ENCODE measurements around the gene FBXO40. TPM values are rescaled to one million over a fixed set of nuclear protein-coding genes. Genes with fewer than 3 reads are reported as not detected.

The FBXO40 gene
- total RNA-seq, 1 experiment from 2014 or later = not detected

DNA sequence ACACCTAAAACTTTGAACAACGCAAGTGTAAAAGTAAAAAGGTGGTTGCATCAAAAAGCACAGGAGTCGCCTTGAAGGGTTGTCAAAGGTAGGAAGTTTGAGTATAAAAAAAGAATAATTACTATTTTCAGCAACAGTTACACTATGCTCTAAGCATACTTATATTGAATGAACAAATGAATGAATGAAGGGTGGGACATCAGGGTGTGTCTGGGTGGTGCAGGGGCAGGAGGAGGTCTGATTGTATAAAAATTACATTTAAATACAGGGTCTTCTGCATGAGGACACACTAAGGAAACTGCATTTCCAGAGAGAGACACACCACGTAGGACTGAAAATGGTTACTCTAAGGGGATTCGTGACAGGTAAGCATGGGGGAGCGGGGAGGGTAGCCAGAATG, 25.5 kb upstream of the FBXO40 start, which contains the start of gene ARGFX:
ARGFX (plus strand) TSS at position 301 of the 400 bp plus-strand sequence. CDS start 2,765 bp downstream, outside the sequence.
- Histone ChIP-seq H3K4me2 (ENCODE audit: low read length) (no peak within 1 kb of the TSS), H3K9me2 (replicated peaks; ENCODE audit: low read length) (no peaks in the 10 kb centered on the region), H3K27me3 (ENCODE audit: low read length) (no peaks in the 10 kb centered on the region), H4K20me1 (ENCODE audit: low read length) (no peaks in the 10 kb centered on the region), H3K79me2 (ENCODE audit: low read length) (no peaks in the 10 kb centered on the region), H3K27ac (ENCODE audit: low read length) (no peak within 1 kb of the TSS), H2AFZ (ENCODE audit: low read length) (no peak within 1 kb of the TSS), H3F3A (ENCODE audit: low read length, unreplicated experiment) (no peaks in the 10 kb centered on the region), H3K36me3 (ENCODE audit: low read depth, low read length) (no peaks in the 10 kb centered on the region), H3K9ac (ENCODE audit: low read length) (no peak within 1 kb of the TSS), H3K4me1 (ENCODE audit: insufficient read depth, low read length) (no peaks in the 10 kb centered on the region), H3K9me3 (ENCODE audit: low read length) (no peaks in the 10 kb centered on the region), H3K4me3 (ENCODE audit: low read length) (no peak within 1 kb of the TSS)
- ChIA-PET CTCF (no interaction called here), POLR2A (ENCODE audit: unreplicated experiment) (no interaction called here)
- intact Hi-C loops (cut with micrococcal nuclease) = no loop called here
- ATAC-seq (no peak), DNase-seq (no peak)
- BruUV-seq (replicated peaks) = no TSS peak
- TF ChIP-seq EZH2phosphoT487 (IDR thresholded peaks at IDR 0.05; ENCODE audit: borderline replicate concordance, low read length) (no peak), EZH2 (IDR thresholded peaks at IDR 0.05; ENCODE audit: low read length, unreplicated experiment) (no peak)
- TF ChIP-seq, protein P1, sequence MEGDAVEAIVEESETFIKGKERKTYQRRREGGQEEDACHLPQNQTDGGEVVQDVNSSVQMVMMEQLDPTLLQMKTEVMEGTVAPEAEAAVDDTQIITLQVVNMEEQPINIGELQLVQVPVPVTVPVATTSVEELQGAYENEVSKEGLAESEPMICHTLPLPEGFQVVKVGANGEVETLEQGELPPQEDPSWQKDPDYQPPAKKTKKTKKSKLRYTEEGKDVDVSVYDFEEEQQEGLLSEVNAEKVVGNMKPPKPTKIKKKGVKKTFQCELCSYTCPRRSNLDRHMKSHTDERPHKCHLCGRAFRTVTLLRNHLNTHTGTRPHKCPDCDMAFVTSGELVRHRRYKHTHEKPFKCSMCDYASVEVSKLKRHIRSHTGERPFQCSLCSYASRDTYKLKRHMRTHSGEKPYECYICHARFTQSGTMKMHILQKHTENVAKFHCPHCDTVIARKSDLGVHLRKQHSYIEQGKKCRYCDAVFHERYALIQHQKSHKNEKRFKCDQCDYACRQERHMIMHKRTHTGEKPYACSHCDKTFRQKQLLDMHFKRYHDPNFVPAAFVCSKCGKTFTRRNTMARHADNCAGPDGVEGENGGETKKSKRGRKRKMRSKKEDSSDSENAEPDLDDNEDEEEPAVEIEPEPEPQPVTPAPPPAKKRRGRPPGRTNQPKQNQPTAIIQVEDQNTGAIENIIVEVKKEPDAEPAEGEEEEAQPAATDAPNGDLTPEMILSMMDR (conservative IDR thresholded peaks at IDR 0.05; ENCODE audit: low read depth, low read length) = no peak

DNA sequence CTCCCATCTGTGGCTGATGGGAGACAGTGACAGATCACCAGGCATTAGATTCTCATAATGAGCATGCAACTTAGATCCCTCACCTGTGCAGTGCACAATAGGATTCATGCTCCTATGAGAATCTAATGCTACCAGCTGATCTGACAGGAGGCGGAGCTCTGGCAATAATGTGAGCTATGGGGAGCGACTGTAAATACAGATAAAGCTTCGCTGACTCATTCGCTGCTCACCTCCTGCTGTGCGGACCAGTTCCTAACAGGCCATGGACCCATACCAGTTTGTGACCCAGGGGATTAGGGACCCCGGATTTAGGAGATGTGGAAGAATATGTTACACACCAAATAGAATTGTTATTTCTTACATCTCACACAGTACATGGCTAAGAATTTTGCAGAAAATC, 18.7 kb upstream of the FBXO40 start:
- Histone ChIP-seq H3K9ac (ENCODE audit: low read length) (no peak overlapping the region), H2AFZ (ENCODE audit: low read length) (no peak overlapping the region), H4K20me1 (ENCODE audit: low read length) (no peaks in the 10 kb centered on the region), H3K4me1 (ENCODE audit: insufficient read depth, low read length) (peaks cover 4% of the 10 kb centered on the region), H3K79me2 (ENCODE audit: low read length) (no peaks in the 10 kb centered on the region), H3K4me2 (ENCODE audit: low read length) (0 out of 2 replicates have a peak overlapping the region, but pooled peaks have one; percentile 10), H3K36me3 (ENCODE audit: low read depth, low read length) (no peaks in the 10 kb centered on the region), H3K4me3 (ENCODE audit: low read length) (no peak overlapping the region), H3K9me2 (replicated peaks; ENCODE audit: low read length) (no peaks in the 10 kb centered on the region), H3K27ac (ENCODE audit: low read length) (no peak overlapping the region), H3K27me3 (ENCODE audit: low read length) (no peaks in the 10 kb centered on the region), H3F3A (ENCODE audit: low read length, unreplicated experiment) (no peaks in the 10 kb centered on the region), H3K9me3 (ENCODE audit: low read length) (no peaks in the 10 kb centered on the region)
- CTCF ChIA-PET = no interaction called here
- intact Hi-C loops (cut with micrococcal nuclease) = no loop called here
- TF ChIP-seq EZH2phosphoT487 (IDR thresholded peaks at IDR 0.05; ENCODE audit: borderline replicate concordance, low read length) (no peak), EZH2 (IDR thresholded peaks at IDR 0.05; ENCODE audit: low read length, unreplicated experiment) (no peak)
- TF ChIP-seq, protein P1 (conservative IDR thresholded peaks at IDR 0.05; ENCODE audit: low read depth, low read length) = no peak
- DNase-seq (peak; percentile 92), ATAC-seq (peak; percentile 100)
- BruUV-seq (replicated peaks) = no TSS peak
- POLR2A ChIA-PET (ENCODE audit: unreplicated experiment) = no interaction called here

DNA sequence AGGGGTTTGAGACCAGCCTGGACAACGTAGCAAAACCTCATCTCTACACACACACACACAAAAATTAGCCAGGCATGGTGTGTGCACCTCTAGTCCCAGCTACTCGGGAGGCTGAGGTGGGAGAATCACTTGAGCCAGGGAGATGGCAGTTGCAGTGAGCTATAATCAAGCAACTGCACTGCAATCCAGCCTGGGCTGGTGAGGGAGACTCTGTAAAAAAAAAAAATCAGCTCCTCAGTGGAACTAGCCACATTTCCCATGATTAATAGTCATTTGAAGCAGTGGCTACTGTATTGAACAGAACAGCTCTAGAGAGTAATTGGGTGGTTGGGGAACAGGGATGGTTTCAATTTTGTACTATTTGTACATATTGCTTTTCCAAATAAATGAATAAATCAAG, 11.5 kb upstream of the FBXO40 start:
- H3K4me2 ChIP-seq (ENCODE audit: low read length) = no peak overlapping the region
- intact Hi-C loops (cut with micrococcal nuclease) = no loop called here
- no TSS peak for BruUV-seq (replicated peaks)
- ATAC-seq (no peak), DNase-seq (no peak)
- H3K79me2 ChIP-seq (ENCODE audit: low read length) = no peaks in the 10 kb centered on the region
- H3K9ac ChIP-seq (ENCODE audit: low read length) = no peak overlapping the region
- H4K20me1 ChIP-seq (ENCODE audit: low read length) = no peaks in the 10 kb centered on the region
- no peaks in the 10 kb centered on the region for H3F3A ChIP-seq (ENCODE audit: low read length, unreplicated experiment)
- H3K4me1 ChIP-seq (ENCODE audit: insufficient read depth, low read length) = no peaks in the 10 kb centered on the region
- no peak overlapping the region for H3K27ac ChIP-seq (ENCODE audit: low read length)
- ChIA-PET POLR2A (ENCODE audit: unreplicated experiment) (no interaction called here), CTCF (no interaction called here)
- H3K9me3 ChIP-seq (ENCODE audit: low read length) = no peaks in the 10 kb centered on the region
- peaks cover 41% of the 10 kb centered on the region for H3K27me3 ChIP-seq (ENCODE audit: low read length)
- H2AFZ ChIP-seq (ENCODE audit: low read length) = no peak overlapping the region
- no peak overlapping the region for H3K4me3 ChIP-seq (ENCODE audit: low read length)
- no peak for TF ChIP-seq EZH2phosphoT487 (IDR thresholded peaks at IDR 0.05; ENCODE audit: borderline replicate concordance, low read length)
- TF ChIP-seq EZH2 (IDR thresholded peaks at IDR 0.05; ENCODE audit: low read length, unreplicated experiment) = no peak
- TF ChIP-seq, protein P1 (conservative IDR thresholded peaks at IDR 0.05; ENCODE audit: low read depth, low read length) = no peak
- H3K9me2 ChIP-seq (replicated peaks; ENCODE audit: low read length) = no peaks in the 10 kb centered on the region
- H3K36me3 ChIP-seq (ENCODE audit: low read depth, low read length) = no peaks in the 10 kb centered on the region

Measured in PC-3 (cell line).